Mammary epithelial cell (primary cell): Measurements from ENCODE around the gene CHST5.

Experiments
- EZH2 ChIP-seq: IDR thresholded peaks from 2 replicates; pipeline ENCODE4 v1.6.1; 2012; ENCODE audit warnings: low read length, inconsistent platforms, borderline replicate concordance
- TF ChIP-seq, protein P1 (sequence below), 2 donors: IDR thresholded peaks in 1 of 2; conservative IDR thresholded peaks in 1 of 2; 2 replicates each; pipeline ENCODE4 v1.5.1; 2011 to 2012; ENCODE audit warnings: inconsistent platforms in 2 of 2, low read length in 2 of 2, mild to moderate bottlenecking in 2 of 2, control low read depth in 1 of 2, low read depth in 1 of 2; ENCODE audit not compliant: insufficient read depth in 1 of 2; ENCODE audit errors: extremely low read depth in 1 of 2

DNA sequence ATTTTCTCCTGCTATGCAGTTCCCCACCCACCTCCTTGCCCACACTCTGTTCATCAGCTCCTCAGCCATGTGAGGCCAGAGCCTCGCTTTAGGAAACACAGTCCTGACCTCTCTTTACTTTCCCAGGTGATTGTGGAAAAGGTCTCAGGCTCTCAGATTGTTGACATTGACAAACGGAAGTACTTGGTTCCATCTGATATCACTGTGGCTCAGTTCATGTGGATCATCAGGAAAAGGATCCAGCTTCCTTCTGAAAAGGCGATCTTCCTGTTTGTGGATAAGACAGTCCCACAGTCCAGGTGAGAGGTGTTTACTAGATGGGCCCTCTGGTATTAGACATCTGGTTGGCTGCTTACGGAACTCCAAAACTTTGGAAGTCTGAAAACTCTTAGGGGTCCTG lies 32.0 kb upstream of the CHST5 start:
- TF ChIP-seq, protein P1, sequence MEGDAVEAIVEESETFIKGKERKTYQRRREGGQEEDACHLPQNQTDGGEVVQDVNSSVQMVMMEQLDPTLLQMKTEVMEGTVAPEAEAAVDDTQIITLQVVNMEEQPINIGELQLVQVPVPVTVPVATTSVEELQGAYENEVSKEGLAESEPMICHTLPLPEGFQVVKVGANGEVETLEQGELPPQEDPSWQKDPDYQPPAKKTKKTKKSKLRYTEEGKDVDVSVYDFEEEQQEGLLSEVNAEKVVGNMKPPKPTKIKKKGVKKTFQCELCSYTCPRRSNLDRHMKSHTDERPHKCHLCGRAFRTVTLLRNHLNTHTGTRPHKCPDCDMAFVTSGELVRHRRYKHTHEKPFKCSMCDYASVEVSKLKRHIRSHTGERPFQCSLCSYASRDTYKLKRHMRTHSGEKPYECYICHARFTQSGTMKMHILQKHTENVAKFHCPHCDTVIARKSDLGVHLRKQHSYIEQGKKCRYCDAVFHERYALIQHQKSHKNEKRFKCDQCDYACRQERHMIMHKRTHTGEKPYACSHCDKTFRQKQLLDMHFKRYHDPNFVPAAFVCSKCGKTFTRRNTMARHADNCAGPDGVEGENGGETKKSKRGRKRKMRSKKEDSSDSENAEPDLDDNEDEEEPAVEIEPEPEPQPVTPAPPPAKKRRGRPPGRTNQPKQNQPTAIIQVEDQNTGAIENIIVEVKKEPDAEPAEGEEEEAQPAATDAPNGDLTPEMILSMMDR (conservative IDR thresholded peaks at IDR 0.05 in 1 of 2, IDR thresholded peaks at IDR 0.05 in 1 of 2; ENCODE audit: extremely low read depth in 1 of 2, insufficient read depth in 1 of 2, low read depth in 1 of 2, low read length in 2 of 2), result no peak
- no peak for TF ChIP-seq EZH2
